ENCODE results near the gene FRS2.

The FRS2 gene

DNA sequence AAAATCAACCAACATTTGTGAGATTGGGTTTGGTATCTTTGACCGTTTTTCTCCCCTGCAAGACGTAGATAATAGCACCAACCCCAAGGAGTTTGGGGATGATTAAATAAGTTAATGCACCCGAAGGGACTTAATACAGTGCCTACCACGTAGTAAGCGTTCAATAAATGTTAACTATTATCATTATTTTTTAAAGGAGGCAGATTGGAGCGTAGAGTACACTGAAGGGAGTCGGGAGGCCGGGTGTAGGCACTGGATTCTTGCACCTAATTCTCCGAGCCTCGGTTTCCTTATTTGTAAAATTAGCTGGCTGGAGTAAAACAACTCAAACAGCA, 367 bp upstream of the FRS2 start:
- ChIA-PET POLR2A (interaction anchor here (0.8 kb wide), 1 partner anchor 10 kb away, joined by 3 read pairs; no protein-coding TSS in a partner anchor), CTCF (interaction anchor here (1.1 to 2.4 kb wide), 8 partner anchors 11 to 110 kb away, joined by 4 to 8 read pairs (median 5); no protein-coding TSS in a partner anchor)
- TF ChIP-seq, protein P1, sequence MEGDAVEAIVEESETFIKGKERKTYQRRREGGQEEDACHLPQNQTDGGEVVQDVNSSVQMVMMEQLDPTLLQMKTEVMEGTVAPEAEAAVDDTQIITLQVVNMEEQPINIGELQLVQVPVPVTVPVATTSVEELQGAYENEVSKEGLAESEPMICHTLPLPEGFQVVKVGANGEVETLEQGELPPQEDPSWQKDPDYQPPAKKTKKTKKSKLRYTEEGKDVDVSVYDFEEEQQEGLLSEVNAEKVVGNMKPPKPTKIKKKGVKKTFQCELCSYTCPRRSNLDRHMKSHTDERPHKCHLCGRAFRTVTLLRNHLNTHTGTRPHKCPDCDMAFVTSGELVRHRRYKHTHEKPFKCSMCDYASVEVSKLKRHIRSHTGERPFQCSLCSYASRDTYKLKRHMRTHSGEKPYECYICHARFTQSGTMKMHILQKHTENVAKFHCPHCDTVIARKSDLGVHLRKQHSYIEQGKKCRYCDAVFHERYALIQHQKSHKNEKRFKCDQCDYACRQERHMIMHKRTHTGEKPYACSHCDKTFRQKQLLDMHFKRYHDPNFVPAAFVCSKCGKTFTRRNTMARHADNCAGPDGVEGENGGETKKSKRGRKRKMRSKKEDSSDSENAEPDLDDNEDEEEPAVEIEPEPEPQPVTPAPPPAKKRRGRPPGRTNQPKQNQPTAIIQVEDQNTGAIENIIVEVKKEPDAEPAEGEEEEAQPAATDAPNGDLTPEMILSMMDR (IDR thresholded peaks at IDR 0.05; ENCODE audit: control extremely low read depth, extremely low read depth, low read depth, missing control alignments), result no peak
- no peak for DNase-seq (ENCODE audit: extremely low spot score)

DNA sequence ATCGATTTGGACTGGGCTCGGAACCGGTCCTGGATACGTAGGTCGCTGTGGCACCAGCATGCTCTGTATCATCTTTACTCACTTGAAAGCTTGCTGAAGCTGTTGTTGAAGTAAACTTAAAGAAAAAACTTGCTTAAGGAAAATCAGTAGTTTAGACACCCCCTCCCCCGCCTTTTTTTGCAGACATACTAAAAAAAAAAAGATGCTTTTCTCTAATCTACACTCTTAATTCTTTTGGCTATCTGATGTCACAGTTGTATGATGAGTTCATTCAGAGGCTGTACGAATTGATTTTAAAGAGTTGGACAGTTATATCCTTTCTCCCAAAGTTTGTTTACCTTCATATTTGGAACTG, 865 bp downstream of the FRS2 start:
- TF ChIP-seq, protein P1 (IDR thresholded peaks at IDR 0.05; ENCODE audit: control extremely low read depth, extremely low read depth, low read depth, missing control alignments), result no peak
- ChIA-PET POLR2A (no interaction called here), CTCF (interaction anchor here (0.9 to 2.4 kb wide), 10 partner anchors 13 to 168 kb away, joined by 3 to 8 read pairs (median 4); no protein-coding TSS in a partner anchor)
- no peak for DNase-seq (ENCODE audit: extremely low spot score)

DNA sequence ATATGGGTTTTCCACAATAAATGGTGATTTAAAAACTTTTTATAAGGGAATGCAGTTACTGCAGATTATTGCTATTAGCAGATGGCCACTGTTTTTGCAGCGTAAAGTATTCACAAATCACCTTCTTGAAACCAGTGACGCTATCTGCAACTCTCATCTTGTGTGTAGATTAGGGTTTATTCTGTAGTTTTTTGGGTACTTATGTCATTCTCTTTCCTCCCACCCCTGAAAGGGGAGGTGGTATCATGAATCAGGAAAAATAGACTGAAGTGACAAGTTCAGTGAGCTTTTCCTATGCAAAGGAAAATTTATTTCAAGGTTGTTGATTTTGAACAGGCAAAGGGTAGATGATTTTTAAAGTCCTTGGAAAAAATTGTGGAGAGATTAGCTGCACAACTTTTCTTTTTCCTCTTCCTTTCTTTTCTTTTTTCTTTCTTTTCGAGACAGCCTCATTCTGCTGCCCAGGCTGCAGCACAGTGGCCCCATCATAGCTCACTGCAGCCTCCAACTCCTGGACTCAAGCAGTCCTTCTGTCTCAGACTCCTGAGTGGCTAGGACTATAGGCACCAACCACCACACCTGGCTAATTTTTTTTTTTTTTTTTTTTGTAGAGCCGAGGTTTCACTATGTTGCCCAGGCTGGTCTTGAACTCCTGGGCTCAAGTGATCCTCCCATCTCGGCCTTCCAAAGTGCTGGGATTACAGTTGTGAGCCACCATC, 1.6 kb downstream of the FRS2 start:
- TF ChIP-seq, protein P1 (IDR thresholded peaks at IDR 0.05; ENCODE audit: control extremely low read depth, extremely low read depth, low read depth, missing control alignments), result no peak
- ChIA-PET POLR2A (interaction anchor here (0.7 kb wide), 1 partner anchor 12 kb away, joined by 3 read pairs; no protein-coding TSS in a partner anchor), CTCF (interaction anchor here (1.0 to 2.4 kb wide), 5 partner anchors 12 to 99 kb away, joined by 3 to 8 read pairs (median 3); no protein-coding TSS in a partner anchor)
- no peak for DNase-seq (ENCODE audit: extremely low spot score)

DNA sequence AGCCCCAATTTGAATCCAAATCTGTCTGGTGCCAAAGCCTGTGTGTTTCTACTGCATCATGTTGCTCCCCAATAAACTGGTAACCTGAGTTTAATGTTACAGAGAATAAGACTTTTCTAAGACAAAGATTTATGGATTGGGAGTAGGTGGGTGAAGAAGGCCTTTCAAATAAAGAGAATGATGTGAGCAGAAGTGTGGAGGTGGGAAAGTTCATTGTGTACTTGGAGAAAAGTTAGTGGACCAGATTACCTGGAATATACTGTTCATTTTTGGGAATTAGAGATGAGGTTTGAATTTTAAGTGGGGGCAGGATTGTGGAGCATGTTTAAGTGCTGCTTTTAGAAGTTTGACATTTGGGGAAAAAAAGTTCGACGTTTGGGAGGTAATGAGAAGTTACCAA, 3.1 kb downstream of the FRS2 start:
- POLR2A ChIA-PET, result no interaction called here
- CTCF ChIA-PET, result interaction anchor here (1.2 kb wide), 1 partner anchor 10 kb away, joined by 3 read pairs; no protein-coding TSS in a partner anchor
- TF ChIP-seq, protein P1 (IDR thresholded peaks at IDR 0.05; ENCODE audit: control extremely low read depth, extremely low read depth, low read depth, missing control alignments), result no peak
- no peak for DNase-seq (ENCODE audit: extremely low spot score)

DNA sequence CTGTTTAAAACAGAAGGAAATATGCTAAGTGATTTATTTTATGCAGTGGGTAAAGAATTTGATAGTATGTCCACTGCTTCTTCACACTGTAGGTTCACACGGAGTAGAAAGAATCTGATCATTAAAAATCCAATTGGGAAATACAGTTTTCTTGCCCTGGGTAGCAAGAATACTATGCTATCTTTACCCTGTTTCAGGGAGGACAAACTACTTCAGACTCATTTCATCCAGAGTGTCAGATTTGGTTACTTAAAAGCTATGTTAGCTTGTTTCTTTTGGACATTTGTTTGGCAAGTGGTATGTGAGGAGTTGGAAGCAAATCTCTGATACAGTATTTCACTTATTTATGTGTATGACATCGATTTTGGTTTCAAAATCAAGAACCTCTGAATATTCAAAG, 4.3 kb downstream of the FRS2 start:
- ChIA-PET CTCF (no interaction called here), POLR2A (no interaction called here)
- TF ChIP-seq, protein P1 (IDR thresholded peaks at IDR 0.05; ENCODE audit: control extremely low read depth, extremely low read depth, low read depth, missing control alignments), result no peak
- no peak for DNase-seq (ENCODE audit: extremely low spot score)

DNA sequence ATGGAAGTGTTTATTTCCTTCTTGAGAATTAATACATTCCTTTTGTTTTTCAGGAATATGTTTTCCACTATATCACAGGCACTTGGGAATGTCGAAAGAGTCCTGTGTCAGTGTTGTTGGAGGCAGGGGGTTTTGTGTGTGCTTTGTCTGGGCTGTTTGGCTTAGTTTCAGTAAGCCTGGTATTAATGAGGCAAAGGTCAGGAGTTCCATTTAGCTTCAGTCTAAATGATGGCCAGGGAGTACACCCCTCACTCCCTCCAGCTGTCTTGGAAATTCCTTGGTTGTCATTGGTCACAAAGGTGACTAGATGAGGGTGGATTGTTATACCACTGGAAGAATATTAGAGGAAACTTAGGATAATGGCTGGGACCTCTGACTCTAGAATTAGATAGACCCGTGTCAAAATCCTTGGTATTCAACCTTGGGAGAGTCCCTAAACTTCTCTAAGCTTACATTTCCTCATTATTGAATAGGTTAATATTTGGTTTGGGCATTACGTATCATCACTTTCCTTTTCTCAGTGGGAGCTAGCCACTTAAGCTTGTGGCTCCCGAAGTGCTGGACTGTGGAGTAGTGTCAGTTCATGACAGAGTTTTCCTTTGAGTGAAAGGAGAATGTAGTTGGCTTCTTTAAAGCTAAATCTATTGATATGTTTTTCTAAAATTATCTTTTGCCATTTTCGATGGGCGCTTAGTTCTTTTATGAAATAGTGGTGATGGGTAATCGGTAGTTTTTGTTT, 5.2 kb downstream of the FRS2 start:
- ChIA-PET POLR2A (no interaction called here), CTCF (interaction anchor here (0.8 to 1.6 kb wide), 4 partner anchors 9 to 14 kb away, joined by 3 read pairs; no protein-coding TSS in a partner anchor)
- TF ChIP-seq, protein P1 (IDR thresholded peaks at IDR 0.05; ENCODE audit: control extremely low read depth, extremely low read depth, low read depth, missing control alignments), result no peak
- no peak for DNase-seq (ENCODE audit: extremely low spot score)

Data from GM10248 (cell line).